ENCODE results near the gene CAPN15.
"Not testable (repeated sequence)": the region's sequence is repeated elsewhere in the genome, so short reads cannot be mapped to it uniquely, and the experiment has no call there.

CAPN15 gene

GRCh38 chr16:507527-507926, 20.0 kb upstream of the CAPN15 start:
- not testable (repeated sequence) for DNase-seq

- no peak for DNase-seq
Measured at GRCh38 chr16:507996-508395, 19.5 kb upstream of the CAPN15 start.

- DNase-seq: peak; percentile 39
Measured at GRCh38 chr16:508884-509736, 18.4 kb upstream of the CAPN15 start.

- no peak for DNase-seq
Measured at GRCh38 chr16:510066-510825, 17.3 kb upstream of the CAPN15 start.

DNA sequence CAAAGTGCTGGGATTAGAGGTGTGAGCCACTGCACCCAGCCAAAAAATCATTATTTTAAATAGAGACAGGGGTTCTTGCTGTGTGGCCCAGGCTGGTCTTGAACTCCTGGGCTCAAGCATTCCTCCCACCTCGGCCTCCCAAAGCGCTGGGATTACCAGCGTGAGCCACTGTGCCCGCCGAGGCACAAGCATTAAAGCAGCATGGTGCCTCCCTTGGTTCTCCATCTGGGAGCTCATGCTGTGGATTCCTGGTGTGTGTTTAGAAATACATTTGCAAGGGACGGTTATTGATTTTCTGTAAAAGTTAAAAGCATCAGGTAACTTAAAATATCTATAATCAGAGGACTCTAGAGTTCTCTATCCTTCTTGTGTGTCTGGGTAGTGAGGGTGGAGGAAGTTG, 14.7 kb upstream of the CAPN15 start:
- DNase-seq: no peak

GRCh38 chr16:513950-514349, 13.6 kb upstream of the CAPN15 start:
- no peak for DNase-seq

DNA sequence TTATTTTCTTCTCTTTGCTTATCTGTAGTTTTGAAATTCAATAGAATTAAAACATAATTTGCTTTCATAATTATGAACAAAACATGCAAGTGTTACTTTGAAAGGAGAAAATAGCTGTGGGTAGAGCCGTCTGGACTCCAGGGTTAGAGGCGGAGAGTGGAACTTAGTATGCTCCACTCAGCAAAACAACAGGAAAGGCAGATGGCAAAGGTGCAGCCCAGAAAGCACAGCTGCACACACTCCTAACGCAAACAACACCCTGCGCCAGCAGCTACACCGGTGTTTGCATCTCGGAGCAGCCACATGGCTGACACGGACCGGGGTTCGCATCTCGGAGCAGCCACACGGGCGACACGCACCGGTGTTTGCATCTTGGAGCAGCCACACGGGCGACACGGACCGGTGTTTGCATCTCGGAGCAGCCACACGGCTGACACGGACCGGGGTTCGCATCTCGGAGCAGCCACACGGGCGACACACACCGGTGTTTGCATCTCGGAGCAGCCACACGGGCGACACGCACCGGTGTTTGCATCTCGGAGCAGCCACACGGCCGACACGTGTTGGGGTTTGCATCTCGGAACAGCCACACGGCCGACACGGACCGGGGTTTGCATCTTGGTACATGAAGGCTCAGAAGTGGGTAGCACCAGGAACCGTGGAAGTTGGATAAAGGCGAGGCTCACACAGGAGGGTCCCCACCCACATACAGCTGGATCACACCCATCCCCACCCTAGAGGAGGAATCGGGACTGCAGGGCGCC, 12.2 kb upstream of the CAPN15 start:
- peak; percentile 58 for DNase-seq

DNA sequence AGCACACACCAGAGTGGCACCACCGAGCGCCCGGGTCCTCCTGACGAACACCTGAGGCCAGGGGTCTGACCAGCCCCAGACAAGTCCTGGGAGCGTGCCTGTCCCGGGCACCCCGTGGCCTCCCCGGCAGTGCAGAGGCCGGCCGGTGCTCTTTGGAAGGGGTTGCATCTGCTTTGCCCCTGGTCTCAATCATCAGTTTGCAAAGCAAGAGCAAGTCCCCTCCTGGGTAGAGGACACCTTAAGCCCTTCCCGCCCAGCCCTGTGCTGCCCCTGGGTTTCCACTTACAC, 11.6 kb upstream of the CAPN15 start:
- no peak for DNase-seq

DNA sequence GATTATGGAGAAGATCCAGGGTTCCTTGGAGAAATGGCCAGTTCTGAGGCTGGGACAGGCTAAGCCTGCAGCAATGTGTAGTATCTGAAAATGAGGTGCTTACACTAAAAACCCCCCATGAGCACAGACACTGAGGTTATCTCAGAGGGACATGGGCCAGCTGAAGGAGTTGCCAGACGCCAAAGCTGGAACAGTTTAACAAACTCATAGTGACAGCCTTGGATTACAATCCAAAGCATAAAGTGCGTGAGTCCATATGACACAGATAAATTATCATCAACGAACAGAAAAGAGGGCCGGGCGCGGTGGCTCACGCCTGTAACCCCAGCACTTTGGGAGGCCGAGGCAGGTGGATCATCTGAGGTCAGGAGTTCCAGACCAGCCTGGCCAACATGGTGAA, 11.2 kb upstream of the CAPN15 start:
- peak; percentile 89 for DNase-seq

DNA sequence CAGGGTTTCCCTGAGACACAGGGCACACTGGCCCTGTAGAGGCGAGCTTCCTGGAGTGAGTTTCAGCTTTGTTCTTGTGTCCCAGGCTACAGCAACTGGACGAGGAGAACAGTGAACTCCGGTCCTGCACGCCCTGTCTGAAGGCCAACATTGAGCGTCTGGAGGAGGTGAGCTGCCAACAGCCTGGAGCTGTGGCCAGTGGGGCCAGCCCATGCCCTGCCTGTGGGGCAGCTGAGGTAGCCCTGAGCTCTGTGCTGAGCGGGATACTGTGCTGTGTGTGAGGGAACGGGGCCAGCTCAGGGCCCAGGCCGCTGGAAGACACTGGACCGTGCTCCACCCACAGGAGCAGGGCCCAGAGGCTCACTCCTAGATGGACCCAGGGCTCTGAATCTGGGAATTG, 8.7 kb upstream of the CAPN15 start:
- no peak for DNase-seq

- DNase-seq: no peak
Measured at GRCh38 chr16:519425-519824, 8.1 kb upstream of the CAPN15 start.

DNA sequence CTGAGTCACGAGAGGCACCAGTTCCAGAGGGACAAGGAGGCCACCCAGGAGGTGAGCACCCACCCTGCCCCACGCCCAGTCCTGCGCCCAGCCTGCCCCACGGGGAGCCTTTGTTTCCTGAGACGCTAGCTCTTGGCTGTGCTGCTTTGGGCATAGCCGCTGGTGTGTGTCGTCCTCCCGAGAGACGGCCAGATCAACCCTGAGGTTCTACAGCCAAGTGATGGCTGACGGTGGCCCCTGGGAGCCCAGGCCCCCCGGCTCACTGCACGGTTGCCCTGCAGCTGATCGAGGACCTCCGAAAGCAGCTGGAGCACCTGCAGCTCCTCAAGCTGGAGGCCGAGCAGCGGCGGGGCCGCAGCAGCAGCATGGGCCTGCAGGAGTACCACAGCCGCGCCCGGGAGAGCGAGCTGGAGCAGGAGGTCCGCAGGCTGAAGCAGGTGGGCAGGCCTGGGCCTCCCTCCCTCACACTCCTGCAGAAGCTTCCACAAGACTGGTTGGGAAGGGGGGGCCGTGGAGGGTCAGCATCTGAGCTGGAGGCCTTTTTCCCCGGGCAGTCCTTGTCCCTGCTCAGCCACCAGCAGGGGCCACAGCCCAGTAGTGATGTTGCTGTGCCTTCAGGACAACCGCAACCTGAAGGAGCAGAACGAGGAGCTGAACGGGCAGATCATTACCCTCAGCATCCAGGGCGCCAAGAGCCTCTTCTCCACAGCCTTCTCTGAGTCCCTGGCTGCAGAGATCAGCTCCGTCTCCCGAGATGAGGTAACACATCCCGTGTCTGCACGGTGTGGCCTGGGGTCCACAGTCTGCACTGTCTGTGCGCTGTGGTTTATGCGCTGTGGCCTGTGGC, 7.4 kb upstream of the CAPN15 start:
- DNase-seq: no peak

- no peak for DNase-seq
Measured at GRCh38 chr16:520847-521246, 6.7 kb upstream of the CAPN15 start.

DNA sequence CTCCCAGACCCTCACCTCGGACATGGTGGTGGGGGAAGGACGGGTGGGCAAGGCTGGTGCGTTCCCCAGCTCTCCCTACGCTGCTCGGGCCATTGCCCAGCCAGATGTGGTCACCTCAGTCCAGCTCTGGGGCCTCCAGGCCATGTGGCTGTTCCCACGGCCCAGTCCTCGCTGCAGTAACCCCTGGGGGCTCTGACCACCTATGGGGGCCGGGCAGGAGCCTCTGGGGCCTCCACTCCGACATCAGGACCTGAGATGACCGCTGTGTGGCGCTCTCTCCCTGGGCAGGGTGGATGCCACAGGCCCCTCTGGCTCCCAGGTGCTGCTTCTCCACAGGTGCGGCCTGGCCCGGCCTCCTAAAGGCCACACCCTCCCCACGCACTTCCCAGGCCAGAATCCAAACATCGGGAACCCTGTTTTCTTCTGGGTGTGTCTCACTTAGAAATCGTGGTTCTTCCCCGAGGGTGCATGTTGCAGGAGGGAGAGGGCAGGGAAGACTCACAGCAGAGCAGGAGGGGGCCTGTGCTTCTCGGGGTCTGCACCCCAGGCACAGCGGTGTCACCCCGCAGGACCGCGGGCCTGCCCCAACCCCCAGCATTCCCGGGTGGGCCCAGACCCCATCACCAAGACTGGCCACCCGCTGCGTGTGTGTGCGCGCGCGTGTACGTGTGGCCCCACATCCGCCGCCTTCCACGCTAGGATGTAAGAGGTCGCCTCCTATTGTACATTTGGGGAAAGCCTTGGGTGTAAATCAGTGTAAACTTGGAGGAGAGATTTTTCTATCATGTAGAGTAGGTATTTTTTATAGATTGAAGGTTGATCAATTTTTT, 5.9 kb upstream of the CAPN15 start:
- no peak for DNase-seq

DNA sequence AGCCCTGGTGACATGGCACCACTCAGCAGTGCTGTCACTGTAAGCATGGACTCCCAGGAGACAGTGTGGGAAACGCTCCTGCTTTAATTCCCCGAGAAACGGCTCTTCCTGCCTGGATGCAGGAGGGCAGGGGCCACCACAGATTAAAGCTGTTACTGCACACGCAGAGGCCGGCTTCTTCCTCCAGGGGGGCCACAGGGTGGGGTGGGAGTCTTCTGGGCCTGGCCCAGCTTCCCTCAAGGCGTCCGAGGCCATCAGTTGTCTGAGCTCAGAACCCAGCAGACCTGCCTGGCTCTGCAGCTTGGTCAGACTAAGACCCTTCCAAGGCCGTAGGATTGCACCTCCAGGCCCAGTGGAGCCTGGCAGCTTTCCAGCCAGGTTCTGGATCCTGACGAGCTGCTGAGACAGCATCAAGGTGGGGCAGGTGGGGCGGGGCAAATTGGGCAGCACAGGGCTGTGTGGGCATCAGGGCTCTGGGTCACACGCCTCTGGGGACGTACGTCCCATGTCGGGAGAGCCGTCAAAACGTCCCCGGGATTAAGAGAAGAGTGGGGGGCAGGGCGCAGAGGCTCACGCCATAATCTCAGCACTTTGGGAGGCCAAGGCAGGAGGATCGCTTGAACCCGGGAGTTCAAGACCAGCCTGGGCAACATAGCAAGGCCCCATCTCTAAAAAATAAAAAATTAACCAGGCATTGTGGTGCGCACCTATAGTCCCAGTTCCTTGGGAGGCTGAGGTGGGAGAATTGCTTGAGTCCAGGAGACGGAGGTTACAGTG, 5.0 kb upstream of the CAPN15 start:
- DNase-seq: no peak

DNA sequence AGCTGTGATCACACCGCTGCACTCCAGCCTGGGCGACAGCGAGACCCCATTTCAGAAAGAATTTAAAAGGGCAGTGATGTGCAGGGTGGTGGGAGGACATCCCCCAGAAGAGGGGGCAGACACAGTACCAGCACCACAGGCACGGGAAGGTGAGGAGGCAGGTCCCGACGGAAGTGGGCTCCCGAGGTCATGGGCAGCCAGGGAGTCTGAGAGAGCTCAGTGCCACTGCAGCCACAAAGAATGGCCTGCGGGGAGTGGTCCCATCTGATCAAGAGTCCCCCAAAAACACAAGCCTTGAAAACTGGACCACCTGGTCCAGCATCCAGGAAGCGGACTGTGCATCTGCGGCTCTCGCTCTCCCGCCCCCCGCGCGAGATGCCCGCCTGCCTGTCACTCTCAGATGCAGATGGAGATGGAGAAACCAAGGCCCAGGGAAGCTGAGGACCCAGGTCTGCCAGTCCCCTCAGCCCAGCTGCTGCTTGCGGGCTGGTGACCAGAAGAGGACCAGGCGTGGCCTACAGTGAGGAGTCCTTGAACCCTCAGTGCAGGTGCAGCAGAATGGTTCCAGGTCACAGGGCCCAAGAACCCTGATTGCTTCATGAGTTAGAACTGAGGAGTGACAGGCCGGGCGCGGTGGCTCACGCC, 4.3 kb upstream of the CAPN15 start:
- DNase-seq: no peak

DNA sequence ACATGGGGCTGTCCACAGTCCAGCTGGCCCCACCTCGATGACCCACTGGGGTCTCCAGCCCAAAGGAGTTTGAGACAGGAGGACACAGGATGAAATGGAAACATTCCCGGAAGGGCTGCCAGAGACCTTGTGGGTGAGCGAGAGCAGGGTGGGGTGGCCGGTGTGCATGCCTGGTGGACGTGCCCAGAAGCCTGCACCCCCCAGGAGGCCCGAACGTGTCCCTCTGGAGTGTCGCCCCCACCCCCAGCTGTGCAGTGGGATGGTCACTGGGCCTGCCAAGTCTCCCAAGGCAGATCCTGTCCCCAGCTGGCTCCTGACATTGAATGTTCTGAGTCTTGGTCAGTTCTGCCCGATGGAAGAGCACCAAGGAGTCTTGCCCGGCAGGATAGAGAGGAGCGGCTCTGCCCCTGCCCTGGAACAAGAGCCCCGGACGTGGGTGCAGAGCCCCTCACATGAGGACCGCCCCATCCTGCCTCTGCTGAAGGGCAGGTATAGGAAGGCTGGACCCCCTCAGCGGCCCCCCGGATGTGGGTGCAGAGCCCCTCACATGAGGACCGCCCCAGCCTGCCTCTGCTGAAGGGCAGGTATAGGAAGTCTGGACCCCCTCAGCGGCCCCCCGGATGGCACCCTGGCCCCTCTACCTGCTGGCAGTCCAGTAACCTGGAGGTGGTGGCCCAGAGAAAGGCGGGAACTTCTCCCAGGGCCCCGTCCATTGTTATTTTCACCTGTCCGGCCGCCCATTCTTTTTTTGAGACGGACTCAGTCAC, 3.1 kb upstream of the CAPN15 start:
- DNase-seq: no peak

DNA sequence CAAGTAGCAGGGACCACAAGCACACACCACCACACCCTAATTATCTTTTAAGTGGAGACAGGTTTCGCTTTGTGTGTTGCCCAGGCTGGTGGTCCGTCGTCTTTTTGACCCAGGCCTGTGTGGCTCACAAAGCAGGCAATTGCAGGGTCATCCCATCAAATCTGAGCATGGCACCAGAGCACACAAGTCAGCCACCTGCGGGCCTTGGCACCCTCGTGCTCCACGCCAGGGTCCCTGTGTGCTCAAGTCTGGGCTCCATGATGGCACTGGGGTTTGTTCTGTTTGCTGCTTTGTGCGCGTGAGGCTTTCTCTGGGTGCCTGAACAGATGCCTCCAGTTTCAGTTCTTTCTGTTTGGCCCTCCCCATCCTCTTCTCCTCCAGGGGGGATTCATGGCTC, 2.4 kb upstream of the CAPN15 start:
- DNase-seq: no peak

DNA sequence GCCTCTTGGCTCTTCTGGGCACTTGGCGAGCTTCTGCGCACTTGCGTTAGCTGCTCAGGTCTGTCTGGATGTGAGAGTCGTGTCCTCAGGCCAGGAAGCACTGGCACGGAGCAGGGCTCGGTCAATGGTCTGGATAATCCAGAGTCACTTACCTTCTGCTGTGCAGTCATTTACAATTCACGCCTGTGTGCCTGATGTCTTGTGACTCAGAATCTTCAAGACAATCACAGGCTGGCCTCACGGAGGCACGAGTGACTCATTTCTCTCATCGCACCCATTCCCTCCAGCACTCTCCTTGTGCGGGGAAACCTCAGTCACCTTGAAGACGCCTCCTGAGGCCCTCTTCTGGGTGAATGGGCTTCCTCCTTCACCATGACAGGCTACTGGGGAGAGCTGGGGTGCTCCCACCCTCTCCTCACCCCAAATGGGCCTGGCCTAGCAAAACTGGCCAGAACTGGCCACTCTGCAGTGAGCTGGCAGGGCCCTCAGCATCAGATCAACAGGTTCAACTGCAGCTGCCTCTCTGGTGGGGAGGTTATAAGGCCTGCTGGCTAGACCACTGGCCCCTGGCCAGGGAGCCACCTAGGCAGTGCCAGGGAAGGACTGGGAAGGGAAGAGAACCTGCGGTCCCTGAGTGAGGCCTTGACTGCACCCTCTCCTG, 1.9 kb upstream of the CAPN15 start:
- peak; percentile 53 for DNase-seq

All from hematopoietic multipotent progenitor cell treated with erythropoietin and hydrocortisone succinate and interleukin-3 and kit ligand, for 6 days (in vitro differentiated cells).